Right hindlimb (tissue), 1 donor: ENCODE data around the gene MAP1LC3A.
A peak's percentile ranks its signal among the peaks of the same experiment; 100 is the strongest.

ENCODE experiments used
- DNase-seq: peaks from one replicate; pipeline ENCODE4 v3.0.0-alpha.2; 2018

MAP1LC3A gene

GRCh38 chr20:34549929-34550305 lies 8.6 kb upstream of the MAP1LC3A start:
- DNase-seq: no peak

GRCh38 chr20:34552569-34552968 lies 5.9 kb upstream of the MAP1LC3A start:
- no peak for DNase-seq

- DNase-seq: no peak
Measured at GRCh38 chr20:34553366-34553867, 5.1 kb upstream of the MAP1LC3A start.

- no peak for DNase-seq
Measured at GRCh38 chr20:34557936-34558319, 590 bp upstream of the MAP1LC3A start.

GRCh38 chr20:34559311-34560140 lies 1.0 kb downstream of the MAP1LC3A start:
- DNase-seq: peak; percentile 47

GRCh38 chr20:34560141-34560523 lies 1.6 kb downstream of the MAP1LC3A start:
- no peak for DNase-seq

- no peak for DNase-seq
Measured at GRCh38 chr20:34560614-34561013, 2.1 kb downstream of the MAP1LC3A start.

GRCh38 chr20:34561661-34562060 lies 3.1 kb downstream of the MAP1LC3A start:
- no peak for DNase-seq

GRCh38 chr20:34562641-34563040 lies 4.1 kb downstream of the MAP1LC3A start:
- no peak for DNase-seq

GRCh38 chr20:34564833-34565232 lies 6.3 kb downstream of the MAP1LC3A start:
- no peak for DNase-seq

GRCh38 chr20:34566978-34567891 lies 8.7 kb downstream of the MAP1LC3A start:
- no peak for DNase-seq

GRCh38 chr20:34567892-34568865 lies 9.7 kb downstream of the MAP1LC3A start:
- no peak for DNase-seq

- no peak for DNase-seq
Measured at GRCh38 chr20:34569598-34569997, 11.1 kb downstream of the MAP1LC3A start.

GRCh38 chr20:34570859-34571306 lies 12.4 kb downstream of the MAP1LC3A start:
- DNase-seq: no peak

GRCh38 chr20:34571753-34572152 lies 13.2 kb downstream of the MAP1LC3A start:
- DNase-seq: no peak

GRCh38 chr20:34573541-34574300 lies 15.2 kb downstream of the MAP1LC3A start:
- DNase-seq: no peak

GRCh38 chr20:34574426-34574825 lies 15.9 kb downstream of the MAP1LC3A start:
- DNase-seq: no peak

GRCh38 chr20:34574861-34575260 lies 16.3 kb downstream of the MAP1LC3A start:
- no peak for DNase-seq

GRCh38 chr20:34575271-34575670 lies 16.8 kb downstream of the MAP1LC3A start:
- DNase-seq: no peak

GRCh38 chr20:34575756-34576155 lies 17.2 kb downstream of the MAP1LC3A start:
- no peak for DNase-seq

- DNase-seq: no peak
Measured at GRCh38 chr20:34577061-34577460, 18.5 kb downstream of the MAP1LC3A start.

GRCh38 chr20:34578025-34578424 lies 19.5 kb downstream of the MAP1LC3A start:
- DNase-seq: no peak
